ENCODE data around the gene MIPOL1.
"Not testable (repeated sequence)": the region's sequence is repeated elsewhere in the genome, so short reads cannot be mapped to it uniquely, and the experiment has no call there.

DNA sequence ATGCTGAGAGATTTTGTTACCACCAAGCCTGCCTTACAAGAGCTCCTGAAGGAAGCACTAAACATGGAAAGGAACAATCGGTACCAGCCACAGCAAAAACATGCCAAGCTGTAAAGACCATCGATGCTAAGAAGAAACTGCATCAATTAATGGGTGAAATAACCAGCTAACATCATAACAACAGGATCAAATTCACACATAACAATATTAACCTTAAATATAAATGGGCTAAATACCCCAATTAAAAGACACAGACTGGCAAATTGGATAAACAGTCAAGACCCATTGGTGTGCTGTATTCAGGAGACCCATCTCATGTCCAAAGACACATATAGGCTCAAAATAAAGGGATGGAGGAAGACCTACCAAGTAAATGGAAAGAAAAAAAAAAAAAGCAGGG lies 8.0 kb upstream of the MIPOL1 start:
- TF ChIP-seq POLR2A (conservative IDR thresholded peaks at IDR 0.05); TARDBP (IDR thresholded peaks at IDR 0.05); HMG20A (CRISPR knock-in tag; conservative IDR thresholded peaks at IDR 0.05); NRF1 (conservative IDR thresholded peaks at IDR 0.05 in 1 of 2, IDR thresholded peaks at IDR 0.05 in 1 of 2); SETDB1 (IDR thresholded peaks at IDR 0.05; ENCODE audit: low read length); KLF1 (tag; IDR thresholded peaks at IDR 0.05); IRF2 (CRISPR knock-in tag; IDR thresholded peaks at IDR 0.05): not testable (repeated sequence)
- TF ChIP-seq, protein P1, sequence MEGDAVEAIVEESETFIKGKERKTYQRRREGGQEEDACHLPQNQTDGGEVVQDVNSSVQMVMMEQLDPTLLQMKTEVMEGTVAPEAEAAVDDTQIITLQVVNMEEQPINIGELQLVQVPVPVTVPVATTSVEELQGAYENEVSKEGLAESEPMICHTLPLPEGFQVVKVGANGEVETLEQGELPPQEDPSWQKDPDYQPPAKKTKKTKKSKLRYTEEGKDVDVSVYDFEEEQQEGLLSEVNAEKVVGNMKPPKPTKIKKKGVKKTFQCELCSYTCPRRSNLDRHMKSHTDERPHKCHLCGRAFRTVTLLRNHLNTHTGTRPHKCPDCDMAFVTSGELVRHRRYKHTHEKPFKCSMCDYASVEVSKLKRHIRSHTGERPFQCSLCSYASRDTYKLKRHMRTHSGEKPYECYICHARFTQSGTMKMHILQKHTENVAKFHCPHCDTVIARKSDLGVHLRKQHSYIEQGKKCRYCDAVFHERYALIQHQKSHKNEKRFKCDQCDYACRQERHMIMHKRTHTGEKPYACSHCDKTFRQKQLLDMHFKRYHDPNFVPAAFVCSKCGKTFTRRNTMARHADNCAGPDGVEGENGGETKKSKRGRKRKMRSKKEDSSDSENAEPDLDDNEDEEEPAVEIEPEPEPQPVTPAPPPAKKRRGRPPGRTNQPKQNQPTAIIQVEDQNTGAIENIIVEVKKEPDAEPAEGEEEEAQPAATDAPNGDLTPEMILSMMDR (IDR thresholded peaks at IDR 0.05 in 2 of 3, conservative IDR thresholded peaks at IDR 0.05 in 1 of 3; ENCODE audit: insufficient read depth in 2 of 3, low read depth in 1 of 3, low read length in 3 of 3) = not testable (repeated sequence)

Data from K562 (cell line).